MCF 10A (cell line): ENCODE measurements around the gene ACACA. TPM values are rescaled to one million over a fixed set of nuclear protein-coding genes. Genes with fewer than 3 reads are reported as not detected.

Source experiments
- BruUV-seq: library from RNA; stranded (reverse); fragments of 400-500 nt; replicated peaks from 2 replicates; lab custom pipeline; 2021; lab: Mats Ljungman, UMichigan
- CTCF ChIA-PET: fragments of 300-600 bp; sonication (Branson Sonifier 250); formaldehyde crosslinking; extraction: SDS; loops from one replicate; lab custom pipeline; 2021; ENCODE audit warnings: antibody characterized with exemption, inconsistent platforms; lab: Yijun Ruan, JAX
- POLR2A ChIA-PET: fragments of 300-600, 350-650 bp; sonication (Branson Sonifier 250); formaldehyde crosslinking; extraction: SDS; loops from one replicate; lab custom pipeline; 2020; ENCODE audit warnings: antibody characterized with exemption, inconsistent platforms; lab: Yijun Ruan, JAX
- DNase-seq: peaks from one replicate; pipeline ENCODE4 v3.0.0-alpha.2; 2018; ENCODE audit not compliant: unreplicated experiment
- H3K27ac Mint-ChIP-seq: one replicate; pipeline ENCODE4 v1.8.0; 2022; ENCODE audit warnings: mild to moderate bottlenecking, low read depth, mixed read lengths; ENCODE audit not compliant: unreplicated experiment
- H3K27me3 Mint-ChIP-seq: one replicate; pipeline ENCODE4 v1.8.0; 2022; ENCODE audit warnings: mixed read lengths; ENCODE audit not compliant: insufficient read depth, unreplicated experiment
- H3K36me3 Mint-ChIP-seq: one replicate; pipeline ENCODE4 v1.8.0; 2022; ENCODE audit warnings: mild to moderate bottlenecking, moderate library complexity, mixed read lengths; ENCODE audit not compliant: insufficient read depth, unreplicated experiment
- H3K4me1 Mint-ChIP-seq: one replicate; pipeline ENCODE4 v1.8.0; 2022; ENCODE audit warnings: mixed read lengths; ENCODE audit not compliant: insufficient read depth, unreplicated experiment
- H3K4me3 Mint-ChIP-seq: one replicate; pipeline ENCODE4 v1.8.0; 2022; ENCODE audit warnings: mild to moderate bottlenecking, moderate library complexity, mixed read lengths; ENCODE audit not compliant: unreplicated experiment
- H3K9me3 Mint-ChIP-seq: one replicate; pipeline ENCODE4 v1.8.0; 2022; ENCODE audit warnings: mixed read lengths; ENCODE audit not compliant: unreplicated experiment
- CTCF ChIP-seq: fragments of 200-600 bp; IDR thresholded peaks from one replicate; pipeline ENCODE4 v1.8.0; 2022; ENCODE audit warnings: antibody characterized with exemption, mild to moderate bottlenecking; ENCODE audit not compliant: unreplicated experiment
- intact Hi-C: fragments of 100-400 bp; cut with micrococcal nuclease; formaldehyde crosslinking; loops from 2 replicates; pipeline ENCODE4 v1.14.1; 2022
- total RNA-seq: library from RNA; stranded (reverse); gene quantifications from 2 replicates; pipeline ENCODE4 v1.2.3, GENCODE V29; 2022

The ACACA gene
- total RNA-seq, 1 experiment from 2014 or later = 100 TPM

- H3K36me3 Mint-ChIP-seq = peaks cover 72% of the 10 kb centered on the region
- no peaks in the 10 kb centered on the region for H3K27me3 Mint-ChIP-seq
- TF ChIP-seq CTCF = no peak
- no peak overlapping the region for H3K4me3 Mint-ChIP-seq
- intact Hi-C loops = no loop called here
- ChIA-PET POLR2A (interaction anchor here (1.0 kb wide), 1 partner anchor 486 kb away, joined by 3 read pairs; the partner anchor contains the start of gene MRM1), CTCF (interaction anchor here (0.9 kb wide), 1 partner anchor 10 kb away, joined by 3 read pairs; no protein-coding TSS in a partner anchor)
- no peak for DNase-seq
- no TSS peak for BruUV-seq
- no peak overlapping the region for H3K27ac Mint-ChIP-seq
- no peaks in the 10 kb centered on the region for H3K9me3 Mint-ChIP-seq
- no peaks in the 10 kb centered on the region for H3K4me1 Mint-ChIP-seq
Observed at GRCh38 chr17:37087683-37088082, 319.0 kb downstream of the ACACA start.

- Mint-ChIP-seq H3K27me3 (no peaks in the 10 kb centered on the region), H3K4me1 (no peaks in the 10 kb centered on the region), H3K27ac (no peak overlapping the region), H3K4me3 (no peak overlapping the region), H3K36me3 (peaks cover 69% of the 10 kb centered on the region), H3K9me3 (no peaks in the 10 kb centered on the region)
- intact Hi-C loops = no loop called here
- ChIA-PET POLR2A (interaction anchor here (1.5 kb wide), 1 partner anchor 20 kb away, joined by 4 read pairs; no protein-coding TSS in a partner anchor), CTCF (interaction anchor here (0.9 kb wide), 1 partner anchor 11 kb away, joined by 3 read pairs; no protein-coding TSS in a partner anchor)
- no TSS peak for BruUV-seq
- no peak for DNase-seq
- TF ChIP-seq CTCF = no peak
Observed at GRCh38 chr17:37086948-37087347, 319.7 kb downstream of the ACACA start.

GRCh38 chr17:37086334-37086733, 320.3 kb downstream of the ACACA start:
- no peaks in the 10 kb centered on the region for H3K27me3 Mint-ChIP-seq
- ChIA-PET CTCF (interaction anchor here (1.6 kb wide), 1 partner anchor 458 kb away, joined by 3 read pairs; no protein-coding TSS in a partner anchor), POLR2A (interaction anchor here (1.5 kb wide), 1 partner anchor 20 kb away, joined by 4 read pairs; no protein-coding TSS in a partner anchor)
- intact Hi-C loops = no loop called here
- no TSS peak for BruUV-seq
- DNase-seq = no peak
- no peaks in the 10 kb centered on the region for H3K9me3 Mint-ChIP-seq
- no peak for TF ChIP-seq CTCF
- H3K27ac Mint-ChIP-seq = no peak overlapping the region
- peaks cover 69% of the 10 kb centered on the region for H3K36me3 Mint-ChIP-seq
- no peaks in the 10 kb centered on the region for H3K4me1 Mint-ChIP-seq
- H3K4me3 Mint-ChIP-seq = no peak overlapping the region

GRCh38 chr17:37084372-37084771, 322.3 kb downstream of the ACACA start:
- intact Hi-C loops = no loop called here
- no peak overlapping the region for H3K4me3 Mint-ChIP-seq
- ChIA-PET CTCF (interaction anchor here (0.8 kb wide), 1 partner anchor 36 kb away, joined by 4 read pairs; no protein-coding TSS in a partner anchor), POLR2A (interaction anchor here (1.0 kb wide), 1 partner anchor 59 kb away, joined by 3 read pairs; no protein-coding TSS in a partner anchor)
- no peak for TF ChIP-seq CTCF
- peaks cover 62% of the 10 kb centered on the region for H3K36me3 Mint-ChIP-seq
- H3K9me3 Mint-ChIP-seq = no peaks in the 10 kb centered on the region
- no peak overlapping the region for H3K27ac Mint-ChIP-seq
- no peak for DNase-seq
- no TSS peak for BruUV-seq
- no peaks in the 10 kb centered on the region for H3K4me1 Mint-ChIP-seq
- no peaks in the 10 kb centered on the region for H3K27me3 Mint-ChIP-seq
